Esophagus squamous epithelium (tissue), 5 donors: ENCODE results near the gene FGF11. TPM values are rescaled to one million over a fixed set of nuclear protein-coding genes. Genes with fewer than 3 reads are reported as not detected.
A peak's percentile ranks its signal among the peaks of the same experiment; 100 is the strongest.

Source experiments
- DNase-seq: peaks from one replicate; lab custom pipeline; 2025; lab: John Stamatoyannopoulos, UW
- H3K27ac ChIP-seq, 4 donors: fragments of 200-600 bp; sonication (generic); one replicate each; pipeline ENCODE4 v1.5.1; 2016 to 2019; ENCODE audit warnings: mild to moderate bottlenecking in 1 of 4
- H3K27me3 ChIP-seq, 4 donors: fragments of 200-600 bp; sonication (generic); 1 replicate in 3 of 4; 2 replicates in 1 of 4; pipeline versions ENCODE4 v1.5.1 to v1.6.0; 2017 to 2021; ENCODE audit warnings: antibody characterized with exemption in 1 of 4
- H3K36me3 ChIP-seq, 3 donors: fragments of 200-600 bp; sonication (generic); one replicate each; pipeline ENCODE4 v1.5.1; 2016 to 2019
- H3K4me1 ChIP-seq, 3 donors: fragments of 200-600 bp; sonication (generic); one replicate each; pipeline ENCODE4 v1.5.1; 2017 to 2019
- H3K4me3 ChIP-seq, 4 donors: fragments of 200-600 bp; sonication (generic); 1 replicate in 3 of 4; 2 replicates in 1 of 4; pipeline ENCODE4 v1.5.1; 2016 to 2019; ENCODE audit warnings: mild to moderate bottlenecking in 2 of 4, moderate library complexity in 1 of 4
- H3K9me3 ChIP-seq, 3 donors: fragments of 200-600 bp; sonication (generic); one replicate each; pipeline ENCODE4 v1.5.1; 2016 to 2019
- CTCF ChIP-seq, 6 experiments: fragments of 450-650 bp in 4 of 6; fragments of 200-600 bp in 2 of 6; sonication (generic) in 2 of 6; IDR thresholded peaks; one replicate each; pipeline ENCODE4 v1.5.1; 2016 to 2019; ENCODE audit warnings: antibody characterized with exemption in 6 of 6, mild to moderate bottlenecking in 4 of 6, moderate library complexity in 4 of 6
- POLR2A ChIP-seq, 4 donors: fragments of 450-650 bp; IDR thresholded peaks; one replicate each; pipeline ENCODE4 v1.6.1; 2017; ENCODE audit warnings: antibody characterized with exemption in 4 of 4, mild to moderate bottlenecking in 4 of 4, moderate library complexity in 3 of 4
- WGBS, 2 donors: methylation state at CpG; one replicate each; pipeline ENCODE4 v1.1.5; 2018; 5-methylcytosine and 5-hydroxymethylcytosine counted together
- intact Hi-C: fragments of 100-400 bp; cut with DNase I; formaldehyde crosslinking; loops from one replicate; pipeline ENCODE4 v1.15.0; 2022
- total RNA-seq, 4 donors: library from RNA; depleted of rRNA; stranded (reverse); fragments of >200 nt; gene quantifications; one replicate each; pipeline ENCODE4 v1.1.0, GENCODE V29; 2016
- donor health status: DM: yes; HTN: yes; CAD: no.

FGF11 gene
- total RNA-seq, 4 donors from 2014 or later: 2.7 to 18.1 (median 6.1) TPM

GRCh38 chr17:7475764-7476422, 36.6 kb downstream of the FGF11 start:
- Histone ChIP-seq H3K9me3 (no peaks in the 10 kb centered on the region), H3K4me1 (peaks cover 50 to 94% (median 56%) of the 10 kb centered on the region in 3 donors), H3K27me3 (no peaks in the 10 kb centered on the region), H3K36me3 (no peaks in the 10 kb centered on the region), H3K27ac (peak overlapping the region; percentile 98 to 100 (median 99)), H3K4me3 (peak overlapping the region in 2 of 4 donors; percentile 13 to 92)
- no peak for DNase-seq
- TF ChIP-seq POLR2A (IDR thresholded peaks at IDR 0.05) (no peak), CTCF (IDR thresholded peaks at IDR 0.05) (no peak)
- 21 to 40% methylated on average over 12 to 14 of the region's 15 CpGs for WGBS, 2 donors
- intact Hi-C loops: loop anchor here (5.0 kb wide), 1 partner anchor 34 kb away; no protein-coding TSS in a partner anchor

GRCh38 chr17:7476494-7476893, 37.2 kb downstream of the FGF11 start:
- peak overlapping the region in 3 of 4 donors; percentile 13 to 100 (median 92) for H3K4me3 ChIP-seq
- no peaks in the 10 kb centered on the region for H3K27me3 ChIP-seq
- WGBS, 2 donors: 0 to 14% methylated on average over 2 to 3 of the region's 3 CpGs
- no peaks in the 10 kb centered on the region for H3K36me3 ChIP-seq
- intact Hi-C loops: loop anchor here (5.0 kb wide), 1 partner anchor 34 kb away; no protein-coding TSS in a partner anchor
- no peak for DNase-seq
- H3K9me3 ChIP-seq: no peaks in the 10 kb centered on the region
- peaks cover 49 to 93% (median 50%) of the 10 kb centered on the region in 3 donors for H3K4me1 ChIP-seq
- peak overlapping the region; percentile 98 to 100 (median 99) for H3K27ac ChIP-seq
- no peak for TF ChIP-seq CTCF (IDR thresholded peaks at IDR 0.05)
- no peak for TF ChIP-seq POLR2A (IDR thresholded peaks at IDR 0.05)

GRCh38 chr17:7476951-7477350, 37.6 kb downstream of the FGF11 start:
- DNase-seq: no peak

GRCh38 chr17:7477392-7478275, 38.3 kb downstream of the FGF11 start:
- TF ChIP-seq POLR2A (IDR thresholded peaks at IDR 0.05) (peak in 1 of 4 donors; percentile 30), CTCF (IDR thresholded peaks at IDR 0.05) (no peak)
- Histone ChIP-seq H3K36me3 (no peaks in the 10 kb centered on the region), H3K4me1 (peaks cover 40 to 93% (median 47%) of the 10 kb centered on the region in 3 donors), H3K4me3 (peak overlapping the region; percentile 79 to 100 (median 94)), H3K27ac (peak overlapping the region; percentile 98 to 100 (median 99)), H3K9me3 (no peaks in the 10 kb centered on the region), H3K27me3 (no peaks in the 10 kb centered on the region)
- DNase-seq: no peak
- 13% methylated on average over 16 to 21 of the region's 26 CpGs for WGBS, 2 donors
- intact Hi-C loops: loop anchor here (5.0 kb wide), 1 partner anchor 35 kb away; no protein-coding TSS in a partner anchor

More at GRCh38 chr17:7476951-7477350, 37.6 kb downstream of the FGF11 start:
- Histone ChIP-seq H3K4me1 (peaks cover 44 to 93% (median 48%) of the 10 kb centered on the region in 3 donors), H3K36me3 (no peaks in the 10 kb centered on the region), H3K4me3 (peak overlapping the region in 3 of 4 donors; percentile 79 to 100 (median 92)), H3K27me3 (no peaks in the 10 kb centered on the region), H3K27ac (peak overlapping the region; percentile 98 to 100 (median 99)), H3K9me3 (no peaks in the 10 kb centered on the region)
- TF ChIP-seq POLR2A (IDR thresholded peaks at IDR 0.05) (no peak), CTCF (IDR thresholded peaks at IDR 0.05) (no peak)
- 20 to 85% methylated on average over 1 to 5 of the region's 5 CpGs for whole genome bisulfite sequencing, 2 donors
- intact Hi-C loops: loop anchor here (5.0 kb wide), 1 partner anchor 35 kb away; no protein-coding TSS in a partner anchor
